Stimulated activated CD8-positive, alpha-beta memory T cell treated with anti-CD3 and anti-CD28 coated beads, Interleukin-7, amount 100 ng/mL, for 1 hour (primary cell): ENCODE measurements around the gene SNX27.
A peak's percentile ranks its signal among the peaks of the same experiment; 100 is the strongest.
"Not testable (repeated sequence)": the region's sequence is repeated elsewhere in the genome, so short reads cannot be mapped to it uniquely, and the experiment has no call there.

Experiments
- DNase-seq, 2 donors: peaks; one replicate each; pipeline ENCODE4 v3.0.0-alpha.2; 2020; ENCODE audit warnings: low read depth in 2 of 2

The SNX27 gene

DNA sequence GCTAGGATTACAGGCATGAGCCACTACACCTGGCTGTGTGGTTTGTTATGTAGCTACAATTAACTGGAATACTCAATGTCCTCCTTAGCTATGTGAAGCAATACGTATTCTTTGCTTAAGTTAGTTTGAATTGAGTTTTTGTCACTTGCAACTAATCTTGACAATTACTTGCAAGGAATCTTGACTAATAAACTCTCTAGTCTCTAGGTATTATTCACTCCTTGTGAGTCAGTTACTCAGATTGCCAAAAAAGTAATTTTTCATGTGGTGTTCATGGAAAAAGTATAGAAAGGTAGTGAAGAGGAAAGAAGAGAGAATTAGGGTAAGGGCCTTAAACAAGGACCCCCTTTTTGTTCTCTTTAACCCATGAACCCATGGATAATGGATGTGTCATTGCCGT is 7.6 kb upstream of the SNX27 start:
- no peak for DNase-seq

- DNase-seq = no peak
Measured at GRCh38 chr1:151606384-151606783, 5.5 kb upstream of the SNX27 start.

DNA sequence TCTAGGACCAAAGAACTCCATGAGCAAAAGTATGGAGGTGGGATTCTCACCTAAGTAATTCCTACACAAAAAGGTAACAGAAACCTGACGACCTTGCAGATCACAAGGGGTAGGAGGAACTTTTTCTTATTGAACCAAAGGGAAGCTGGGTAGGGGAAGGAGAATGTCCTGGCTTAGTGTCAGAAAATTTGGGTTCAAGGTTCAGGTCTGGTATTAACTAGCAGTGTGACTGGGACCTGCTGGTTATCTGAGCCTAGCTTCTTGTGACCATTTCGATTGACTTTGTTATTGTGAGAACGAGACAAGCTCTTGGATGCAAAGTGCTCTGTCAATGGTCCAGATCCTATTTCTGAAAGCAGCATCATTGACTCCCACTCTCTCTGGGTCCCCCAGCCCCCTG is 5.0 kb upstream of the SNX27 start:
- DNase-seq = no peak

- DNase-seq = no peak
Measured at GRCh38 chr1:151610142-151610541, 1.7 kb upstream of the SNX27 start.

- no peak for DNase-seq
Measured at GRCh38 chr1:151611288-151611790, 511 bp upstream of the SNX27 start.

- DNase-seq = peak in 1 of 2 donors; percentile 0
Measured at GRCh38 chr1:151612501-151613281, 841 bp downstream of the SNX27 start.

DNA sequence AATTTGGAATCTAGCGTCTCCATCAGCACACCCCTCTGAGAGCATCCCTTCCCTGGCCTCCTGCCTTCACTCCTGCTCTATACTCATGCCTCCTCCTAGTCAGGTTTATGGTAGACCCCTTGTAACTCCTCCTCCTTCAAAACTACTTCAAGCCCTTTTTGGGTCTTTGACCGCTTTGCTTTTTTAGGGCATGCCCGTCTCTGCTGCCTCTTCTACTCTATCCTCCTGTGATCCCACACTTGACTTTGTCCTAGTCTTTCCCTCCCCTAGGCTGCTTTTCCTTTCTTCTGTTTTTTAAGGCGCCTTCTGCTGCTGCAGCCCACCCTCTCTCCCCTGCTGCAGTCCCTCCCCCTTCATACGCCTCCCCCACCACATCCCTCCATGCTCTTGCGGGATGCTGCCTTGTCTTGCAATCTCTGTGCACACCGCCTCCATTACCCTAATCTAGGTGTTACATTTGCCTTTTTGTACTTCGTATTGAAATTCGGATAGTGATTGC is 1.5 kb downstream of the SNX27 start:
- no peak for DNase-seq

DNA sequence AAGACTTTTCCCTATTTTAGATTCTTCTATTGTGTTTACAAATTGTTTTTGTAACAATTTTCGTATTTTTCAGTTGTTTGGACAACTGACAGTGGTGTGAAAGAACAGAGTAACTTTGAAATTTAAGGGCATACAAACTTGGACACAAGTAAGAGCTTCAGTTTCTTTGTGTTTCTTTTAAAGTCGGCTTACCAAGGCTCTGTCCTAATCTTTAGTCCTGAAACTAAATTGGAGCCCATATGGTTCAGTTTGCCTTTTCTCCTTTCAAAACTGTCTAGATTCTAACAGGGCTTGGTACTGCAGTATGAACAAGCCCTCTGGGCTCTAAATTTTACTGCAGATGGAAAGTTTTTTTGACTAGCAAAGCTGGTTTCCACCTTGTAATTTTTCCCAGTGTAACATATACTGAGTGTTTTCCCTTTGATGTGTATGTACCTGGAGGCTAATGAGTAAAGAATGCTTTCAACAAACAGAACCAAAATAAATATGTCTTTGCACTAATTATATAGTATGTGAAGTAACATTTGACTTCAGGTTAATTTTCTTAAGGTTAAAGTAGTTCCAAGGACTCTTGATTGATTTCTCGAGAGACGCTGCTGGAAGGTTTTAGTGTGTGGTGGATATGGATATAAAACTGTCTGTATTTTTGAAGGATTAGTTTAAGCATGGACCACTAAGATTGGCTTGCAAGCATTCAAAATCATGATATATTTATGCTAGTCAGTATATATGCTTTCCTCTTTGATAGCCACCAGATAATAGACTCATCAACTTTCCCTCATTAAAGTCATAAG is 4.1 kb downstream of the SNX27 start:
- no peak for DNase-seq

DNA sequence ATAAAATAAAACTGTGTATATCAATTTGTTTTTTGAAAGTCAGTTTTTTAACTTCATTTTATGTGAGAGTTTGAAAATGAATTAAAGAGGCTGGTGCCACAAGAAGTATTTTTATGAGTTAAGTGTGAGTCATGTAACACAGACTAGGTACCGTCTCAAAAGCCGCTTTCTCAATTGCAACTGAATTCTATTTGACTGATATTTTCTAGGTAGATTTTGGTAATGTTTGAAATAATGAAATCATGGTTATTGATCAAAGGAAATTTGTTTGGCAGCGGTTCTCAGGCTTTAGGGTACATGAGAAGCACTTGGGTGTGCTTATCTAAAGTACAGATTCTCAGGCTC is 4.6 kb downstream of the SNX27 start:
- DNase-seq = no peak

- DNase-seq = no peak
Measured at GRCh38 chr1:151618003-151618402, 6.2 kb downstream of the SNX27 start.

DNA sequence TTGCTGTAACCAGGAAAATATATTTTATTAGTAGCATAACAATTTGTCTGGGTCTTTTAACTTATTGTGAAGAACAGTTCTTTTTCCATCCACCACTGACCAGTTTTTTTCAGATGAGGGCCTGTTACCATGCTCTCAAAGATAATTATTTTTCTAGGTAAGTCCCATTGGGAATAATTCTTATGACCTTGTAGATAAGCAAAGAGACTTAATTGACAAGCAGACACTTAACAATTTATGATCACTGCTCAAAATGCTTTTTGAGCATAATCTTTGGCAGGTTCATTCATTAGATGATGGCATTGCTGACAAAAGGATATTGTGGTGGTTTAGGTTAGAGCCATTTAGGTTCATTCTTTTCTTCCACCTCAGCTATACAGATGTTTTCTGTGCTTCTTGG is 6.6 kb downstream of the SNX27 start:
- DNase-seq = no peak

DNA sequence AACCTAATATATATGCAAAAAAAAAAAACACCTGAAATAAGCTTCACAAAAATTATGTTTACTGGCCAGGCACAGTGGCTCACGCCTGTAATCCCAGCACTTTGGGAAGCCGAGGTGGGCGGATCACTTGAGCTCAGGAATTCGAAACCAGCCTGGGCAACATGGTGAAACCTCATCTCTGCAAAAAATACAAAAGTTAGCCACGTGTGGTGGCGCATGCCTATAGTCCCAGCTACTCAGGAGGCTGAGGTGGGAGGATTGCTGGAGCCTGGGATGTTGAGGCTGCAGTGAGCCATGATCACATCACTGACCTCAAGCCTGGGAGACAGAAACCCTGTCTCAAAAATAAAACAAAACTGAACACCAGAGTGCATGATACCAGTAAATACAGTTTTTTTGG is 7.1 kb downstream of the SNX27 start:
- not testable (repeated sequence) for DNase-seq

- no peak for DNase-seq
Measured at GRCh38 chr1:151619489-151620093, 7.7 kb downstream of the SNX27 start.

GRCh38 chr1:151620286-151620685 is 8.4 kb downstream of the SNX27 start:
- no peak for DNase-seq

DNA sequence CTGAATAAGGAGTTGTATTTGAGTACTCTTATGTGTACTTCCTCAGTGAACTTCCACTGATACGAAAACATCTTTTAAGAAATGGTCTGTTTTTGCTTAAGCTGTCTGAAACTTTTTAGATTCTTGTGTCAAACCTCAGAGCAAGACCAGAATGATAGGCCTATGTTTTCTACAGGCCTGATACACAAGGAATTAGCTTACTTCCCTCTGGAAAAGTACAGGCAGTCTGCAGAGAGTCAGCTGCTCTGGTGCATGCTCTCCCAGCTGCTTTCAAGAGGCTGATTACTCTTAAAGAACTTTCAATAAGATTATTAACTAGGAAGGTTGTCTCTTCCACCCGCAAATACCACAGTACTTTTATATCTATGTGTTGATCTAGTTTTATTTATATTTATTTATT is 9.5 kb downstream of the SNX27 start:
- DNase-seq = no peak

GRCh38 chr1:151624783-151625182 is 12.9 kb downstream of the SNX27 start:
- DNase-seq = no peak

GRCh38 chr1:151626740-151627334 is 15.0 kb downstream of the SNX27 start:
- no peak for DNase-seq

DNA sequence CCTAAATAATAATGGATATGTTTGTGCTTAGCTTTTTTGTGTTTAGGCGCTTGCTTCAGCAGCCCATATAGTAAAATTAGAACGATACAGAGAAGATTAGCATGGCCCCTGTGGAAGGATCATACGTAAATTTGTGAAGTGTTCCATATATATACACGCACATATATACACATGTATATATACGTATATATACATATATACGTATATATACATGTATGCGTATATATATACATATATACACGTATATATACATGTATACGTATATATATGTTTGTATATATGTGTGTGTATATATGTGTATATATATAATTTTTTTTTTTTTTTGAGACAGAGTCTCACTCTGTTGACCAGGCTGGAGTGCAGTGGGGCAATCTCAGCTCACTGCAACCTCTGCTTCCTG is 17.4 kb downstream of the SNX27 start:
- no peak for DNase-seq

GRCh38 chr1:151635479-151636072 is 23.7 kb downstream of the SNX27 start:
- no peak for DNase-seq

GRCh38 chr1:151638074-151638775 is 26.4 kb downstream of the SNX27 start:
- DNase-seq = no peak

GRCh38 chr1:151638812-151639211 is 27.0 kb downstream of the SNX27 start:
- no peak for DNase-seq
